Upper lobe of left lung (tissue), 4 donors: ENCODE results near the gene CD247.

ENCODE experiments used
- EP300 ChIP-seq, 4 donors: sonication (generic); formaldehyde crosslinking; IDR thresholded peaks; one replicate each; pipeline ENCODE4 v1.5.1; 2017; ENCODE audit warnings: antibody characterized with exemption in 4 of 4, control low read depth in 2 of 4
- POLR2A ChIP-seq, 4 donors: fragments of 450-650 bp; IDR thresholded peaks; one replicate each; pipeline ENCODE4 v1.5.1; 2016 to 2017; ENCODE audit warnings: antibody characterized with exemption in 4 of 4, mild to moderate bottlenecking in 2 of 4
- POLR2AphosphoS5 ChIP-seq, 2 donors: sonication (generic); formaldehyde crosslinking; IDR thresholded peaks; one replicate each; pipeline ENCODE4 v1.5.1; 2017; ENCODE audit warnings: antibody characterized with exemption in 2 of 2
- TF ChIP-seq, protein P1 (sequence below), 6 experiments: fragments of 450-650 bp in 4 of 6; fragments of 200-600 bp in 2 of 6; sonication (generic) in 2 of 6; IDR thresholded peaks; one replicate each; pipeline ENCODE4 v1.5.1; 2016 to 2019; ENCODE audit warnings: antibody characterized with exemption in 6 of 6

DNA sequence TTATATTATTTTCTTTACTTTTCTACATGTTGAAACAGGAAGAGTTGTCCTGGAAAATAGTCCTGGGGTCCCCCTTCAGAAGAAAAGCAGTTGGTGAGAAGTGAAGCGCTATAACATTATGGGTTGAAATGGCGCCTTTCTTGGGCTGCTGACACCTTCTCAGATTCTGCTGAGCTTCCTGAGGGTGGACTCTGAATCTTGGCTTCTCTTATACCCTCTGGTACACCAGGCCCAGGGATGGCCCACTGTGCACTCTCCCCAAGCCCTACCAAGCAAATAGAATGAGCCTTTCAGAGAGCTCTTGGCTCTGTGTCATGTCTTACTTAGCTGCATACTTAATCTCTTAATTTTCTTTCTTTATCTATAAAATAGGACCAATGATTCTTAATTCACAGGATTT lies 42.3 kb downstream of the CD247 start:
- TF ChIP-seq, protein P1, sequence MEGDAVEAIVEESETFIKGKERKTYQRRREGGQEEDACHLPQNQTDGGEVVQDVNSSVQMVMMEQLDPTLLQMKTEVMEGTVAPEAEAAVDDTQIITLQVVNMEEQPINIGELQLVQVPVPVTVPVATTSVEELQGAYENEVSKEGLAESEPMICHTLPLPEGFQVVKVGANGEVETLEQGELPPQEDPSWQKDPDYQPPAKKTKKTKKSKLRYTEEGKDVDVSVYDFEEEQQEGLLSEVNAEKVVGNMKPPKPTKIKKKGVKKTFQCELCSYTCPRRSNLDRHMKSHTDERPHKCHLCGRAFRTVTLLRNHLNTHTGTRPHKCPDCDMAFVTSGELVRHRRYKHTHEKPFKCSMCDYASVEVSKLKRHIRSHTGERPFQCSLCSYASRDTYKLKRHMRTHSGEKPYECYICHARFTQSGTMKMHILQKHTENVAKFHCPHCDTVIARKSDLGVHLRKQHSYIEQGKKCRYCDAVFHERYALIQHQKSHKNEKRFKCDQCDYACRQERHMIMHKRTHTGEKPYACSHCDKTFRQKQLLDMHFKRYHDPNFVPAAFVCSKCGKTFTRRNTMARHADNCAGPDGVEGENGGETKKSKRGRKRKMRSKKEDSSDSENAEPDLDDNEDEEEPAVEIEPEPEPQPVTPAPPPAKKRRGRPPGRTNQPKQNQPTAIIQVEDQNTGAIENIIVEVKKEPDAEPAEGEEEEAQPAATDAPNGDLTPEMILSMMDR (IDR thresholded peaks at IDR 0.05) = no peak
- TF ChIP-seq EP300 (IDR thresholded peaks at IDR 0.05) = no peak
- no peak for TF ChIP-seq POLR2A (IDR thresholded peaks at IDR 0.05)
- TF ChIP-seq POLR2AphosphoS5 (IDR thresholded peaks at IDR 0.05) = no peak
